K562 (cell line): ENCODE measurements around the gene FLG. TPM values are rescaled to one million over a fixed set of nuclear protein-coding genes. Genes with fewer than 3 reads are reported as not detected.

Experiments used
- ATAC-seq: fragments of 200-7000 bp; cut with Tn5 transposase; 3 replicates; pipeline ENCODE4 v1.9.1; 2020; ENCODE audit warnings: moderate library complexity
- BruUV-seq: library from RNA; stranded (reverse); fragments of 400-500 nt; replicated peaks from 2 replicates; lab custom pipeline; 2021; lab: Mats Ljungman, UMichigan
- CTCF ChIA-PET: fragments of 300-600 bp; formaldehyde crosslinking; extraction: SDS; loops from one replicate; lab custom pipeline; 2021; ENCODE audit warnings: low intra/inter-chr PET ratio; lab: Yijun Ruan, JAX
- POLR2A ChIA-PET: fragments of 300-600, 350-650 bp; sonication (Branson Sonifier 250); formaldehyde crosslinking; extraction: SDS; loops from one replicate; lab custom pipeline; 2021; ENCODE audit warnings: antibody characterized with exemption, inconsistent platforms; lab: Yijun Ruan, JAX
- DNase-seq, 4 experiments: peaks; one replicate each; pipeline versions ENCODE4 v3.0.0 to v3.0.0-alpha.2; 2011 to 2018; ENCODE audit warnings: low spot score in 3 of 4, mixed read lengths in 3 of 4; ENCODE audit errors: extremely low read depth in 1 of 4
- FAIRE-seq: peaks from 2 replicates; lab custom pipeline; 2011; peaks lifted over from hg19 to GRCh38; lab: Jason Lieb, UNC
- H2AFZ ChIP-seq: 2 replicates; pipeline ENCODE4 v1.6.0; 2011; ENCODE audit warnings: low read depth, low read length, control low read depth, inconsistent platforms
- H3K27ac ChIP-seq: fragments of 200-600 bp; 3 replicates; pipeline ENCODE4 v1.8.0; 2011; ENCODE audit warnings: low read depth, mild to moderate bottlenecking, control low read depth, inconsistent platforms, low read length, moderate library complexity, mixed read lengths; ENCODE audit errors: extremely low read depth
- H3K27me3 ChIP-seq, 2 experiments: fragments of 300-600 bp in 1 of 2; 2 replicates in 1 of 2; 3 replicates in 1 of 2; pipeline versions ENCODE4 v1.6.0 to v1.8.0; 2011; ENCODE audit warnings: inconsistent platforms in 2 of 2, low read length in 2 of 2, mild to moderate bottlenecking in 1 of 2, mixed read lengths in 1 of 2, moderate library complexity in 1 of 2; ENCODE audit not compliant: control insufficient read depth in 2 of 2, insufficient read depth in 2 of 2
- H3K36me3 ChIP-seq: fragments of 300-600 bp; 3 replicates; pipeline ENCODE4 v1.8.0; 2011; ENCODE audit warnings: mild to moderate bottlenecking, low read length, inconsistent platforms; ENCODE audit not compliant: control insufficient read depth, insufficient read depth
- H3K4me1 ChIP-seq, 2 experiments: fragments of 200-600 bp in 1 of 2; replicated peaks in 1 of 2; 2 replicates in 1 of 2; 3 replicates in 1 of 2; pipeline versions ENCODE4 v1.5.1 to v1.8.0; 2011; ENCODE audit warnings: inconsistent platforms in 2 of 2, low read length in 2 of 2, mild to moderate bottlenecking in 1 of 2, mixed read lengths in 1 of 2, moderate library complexity in 1 of 2; ENCODE audit not compliant: control insufficient read depth in 2 of 2, insufficient read depth in 2 of 2
- H3K4me2 ChIP-seq: 2 replicates; pipeline ENCODE4 v1.6.1; 2011; ENCODE audit warnings: low read length, control low read depth, inconsistent platforms, mixed read lengths; ENCODE audit not compliant: insufficient read depth
- H3K4me3 ChIP-seq: fragments of 200-600 bp; sonication (generic), shearing (Covaris generic); 2 replicates; pipeline ENCODE4 v1.5.1; 2016; ENCODE audit warnings: control low read depth, inconsistent platforms
- H3K79me2 ChIP-seq: fragments of 200-600 bp; 3 replicates; pipeline ENCODE4 v1.8.0; 2011; ENCODE audit warnings: low read length, inconsistent platforms; ENCODE audit not compliant: control insufficient read depth, insufficient read depth
- H3K9ac ChIP-seq, 2 experiments: 2 replicates each; pipeline versions ENCODE4 v1.6.0 to v1.6.1; 2011; ENCODE audit warnings: low read depth in 2 of 2, low read length in 2 of 2, control low read depth in 1 of 2, inconsistent platforms in 1 of 2, mild to moderate bottlenecking in 1 of 2, mixed read lengths in 1 of 2; ENCODE audit not compliant: insufficient read depth in 1 of 2
- H3K9me1 ChIP-seq: one replicate; pipeline ENCODE4 v1.6.0; 2011; ENCODE audit warnings: inconsistent platforms, mild to moderate bottlenecking, low read length, moderate library complexity; ENCODE audit not compliant: control insufficient read depth, insufficient read depth
- H3K9me3 ChIP-seq: replicated peaks from 2 replicates; pipeline ENCODE4 v1.5.1; 2011; ENCODE audit warnings: low read depth, low read length, inconsistent platforms; ENCODE audit not compliant: control insufficient read depth, insufficient read depth
- H4K20me1 ChIP-seq: replicated peaks from 2 replicates; pipeline ENCODE4 v1.6.1; 2011; ENCODE audit warnings: low read length, inconsistent platforms, mixed read lengths; ENCODE audit not compliant: control insufficient read depth, insufficient read depth
- CEBPB ChIP-seq: fragments of 450-650 bp; IDR thresholded peaks from 2 replicates; pipeline ENCODE4 v1.6.1; 2016; ENCODE audit warnings: missing genetic modification characterization, missing compliant biosample characterization
- EP300 ChIP-seq: IDR thresholded peaks from 2 replicates; pipeline ENCODE4 v1.6.1; 2012; ENCODE audit warnings: low read length, improper control_type of control experiment
- GABPB2 ChIP-seq: fragments of 250-450 bp; sonication (Bioruptor Pico); conservative IDR thresholded peaks from 2 replicates; pipeline ENCODE4 v1.5.1; 2021; ENCODE audit warnings: mild to moderate bottlenecking
- GTF2F1 ChIP-seq: IDR thresholded peaks from 2 replicates; pipeline ENCODE4 v1.6.1; 2011; ENCODE audit warnings: low read depth, low read length, improper control_type of control experiment
- JUND ChIP-seq, 2 experiments: IDR thresholded peaks; 2 replicates in 1 of 2; 3 replicates in 1 of 2; pipeline ENCODE4 v1.6.1; 2011; ENCODE audit warnings: borderline replicate concordance in 2 of 2, low read depth in 2 of 2, low read length in 2 of 2, improper control_type of control experiment in 1 of 2, missing biosample characterization in 1 of 2, missing genetic modification characterization in 1 of 2, missing genetic modification reagents in 1 of 2
- MTA3 ChIP-seq: fragments of 450-650 bp; formaldehyde crosslinking; IDR thresholded peaks from 2 replicates; pipeline ENCODE4 v1.6.1; 2017; ENCODE audit warnings: mild to moderate bottlenecking, borderline replicate concordance
- NCOA2 ChIP-seq, 2 experiments: fragments of 450-650 bp; IDR thresholded peaks; 2 replicates each; pipeline ENCODE4 v1.6.1; 2018; ENCODE audit warnings: mild to moderate bottlenecking in 2 of 2, moderate library complexity in 1 of 2; ENCODE audit not compliant: partially characterized antibody in 2 of 2
- OTX1 ChIP-seq: fragments of 450-650 bp; formaldehyde crosslinking; IDR thresholded peaks from 2 replicates; pipeline ENCODE4 v1.4.0; 2022; ENCODE audit warnings: mild to moderate bottlenecking
- PTBP1 ChIP-seq: fragments of 200-400 bp; formaldehyde crosslinking; IDR thresholded peaks from 2 replicates; pipeline ENCODE4 v1.6.1; 2017; ENCODE audit warnings: low read depth, low read length
- TBL1XR1 ChIP-seq, 2 experiments: IDR thresholded peaks; 2 replicates each; pipeline ENCODE4 v1.6.1; 2012; ENCODE audit warnings: improper control_type of control experiment in 2 of 2, low read length in 2 of 2, mild to moderate bottlenecking in 1 of 2
- ZNF696 ChIP-seq: fragments of 250-450 bp; sonication (Bioruptor Pico); conservative IDR thresholded peaks from 2 replicates; pipeline ENCODE4 v1.4.0; 2020; ENCODE audit warnings: mild to moderate bottlenecking, moderate library complexity
- WGBS: fragments of 100-300 bp; shearing (Covaris generic); methylation state at CpG from one replicate; pipeline ENCODE4 v1.1.6; 2016; ENCODE audit warnings: low coverage, mixed read lengths; ENCODE audit not compliant: insufficient coverage; ENCODE audit errors: missing lambda C conversion rate; 5-methylcytosine and 5-hydroxymethylcytosine counted together
- in situ Hi-C: fragments of 300-500 bp; cut with MboI; formaldehyde crosslinking; loops from 4 replicates; pipeline ENCODE4 v1.15.0; 2018; ENCODE audit warnings: inconsistent platforms, mixed read lengths
- intact Hi-C: fragments of 100-400 bp; cut with micrococcal nuclease; formaldehyde crosslinking; loops from 2 replicates; pipeline ENCODE4 v1.14.2; 2022
- polyA plus RNA-seq, 8 experiments: library from polyadenylated mRNA; depleted of rRNA in 4 of 8; stranded (reverse) in 5 of 8; unstranded in 3 of 8; fragments of >200 nt; fragmentation: Nextera tagmentation in 2 of 8; fragmentation: Illumina TruSeq in 1 of 8; extraction: Ambion mirVana in 2 of 8; extraction: Trizol in 1 of 8; gene quantifications; 2 replicates each; pipeline versions ENCODE4 v1.2.1 to v1.2.3, GENCODE V29; 2011 to 2014; ENCODE audit warnings: inconsistent platforms in 1 of 8, missing spikeins in 1 of 8
- total RNA-seq, 7 experiments: library from RNA; depleted of rRNA in 6 of 7; stranded (reverse); fragments of >200 nt in 6 of 7; fragmentation: Illumina TruSeq in 2 of 7; extraction: Trizol in 2 of 7; gene quantifications; 2 replicates each; pipeline versions ENCODE4 v1.2.1 to v1.2.3, GENCODE V29; 2011 to 2021; ENCODE audit warnings: low replicate concordance in 1 of 7
- TF ChIP-seq, protein P1 (sequence below): sonication (generic); formaldehyde crosslinking; IDR thresholded peaks from 2 replicates; pipeline ENCODE4 v1.8.1; 2023; ENCODE audit warnings: mild to moderate bottlenecking, missing genetic modification reagents
- TF ChIP-seq, protein P2 (sequence below): fragments of 250-450 bp; sonication (Bioruptor Pico); IDR thresholded peaks from 2 replicates; pipeline ENCODE4 v1.5.0; 2021

The FLG gene
- total and polyA plus RNA-seq, 9 of the 15 experiments (the other 6 are each of a cell fraction or from before 2014, with no cell fraction given) = not detected

DNA sequence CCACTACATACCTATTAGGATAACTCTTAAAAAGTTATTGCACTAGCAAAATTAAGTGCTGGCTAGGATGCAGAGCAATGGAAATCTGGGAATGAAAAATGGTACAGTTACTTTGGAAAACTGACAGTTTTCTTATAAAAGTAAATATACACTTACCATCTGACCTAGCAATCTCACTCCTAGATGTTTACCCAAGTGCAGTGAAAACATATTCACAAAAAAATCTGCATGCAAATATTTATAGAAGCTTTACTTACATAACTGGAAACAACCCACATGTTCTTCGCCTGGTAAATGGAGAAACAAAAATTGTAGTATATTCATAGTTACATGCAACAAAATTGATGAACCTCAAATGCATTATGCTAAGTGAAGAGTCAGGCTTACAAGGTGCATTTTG is 47.6 kb upstream of the FLG start:
- ChIA-PET CTCF (no interaction called here), POLR2A (no interaction called here)
- intact Hi-C loops = no loop called here
- H3K4me3 ChIP-seq = no peak overlapping the region
- H3K27me3 ChIP-seq = no peaks in the 10 kb centered on the region
- H3K27ac ChIP-seq = no peak overlapping the region
- no peaks in the 10 kb centered on the region for H3K9me1 ChIP-seq
- no TSS peak for BruUV-seq
- FAIRE-seq = no peak
- H2AFZ ChIP-seq = no peak overlapping the region
- no peak for DNase-seq
- no peaks in the 10 kb centered on the region for H3K9me3 ChIP-seq
- no peaks in the 10 kb centered on the region for H3K36me3 ChIP-seq
- in situ Hi-C loops = no loop called here
- ATAC-seq = no peak
- 0% methylated on average over 1 of the region's 1 CpG for WGBS
- no peak overlapping the region for H3K9ac ChIP-seq
- no peak overlapping the region for H3K4me2 ChIP-seq
- no peaks in the 10 kb centered on the region for H3K79me2 ChIP-seq
- no peaks in the 10 kb centered on the region for H4K20me1 ChIP-seq
- H3K4me1 ChIP-seq = no peaks in the 10 kb centered on the region
- no peak for TF ChIP-seq TBL1XR1 (IDR thresholded peaks at IDR 0.05; ENCODE audit: low read length in 2 of 2)
- TF ChIP-seq, protein P1, sequence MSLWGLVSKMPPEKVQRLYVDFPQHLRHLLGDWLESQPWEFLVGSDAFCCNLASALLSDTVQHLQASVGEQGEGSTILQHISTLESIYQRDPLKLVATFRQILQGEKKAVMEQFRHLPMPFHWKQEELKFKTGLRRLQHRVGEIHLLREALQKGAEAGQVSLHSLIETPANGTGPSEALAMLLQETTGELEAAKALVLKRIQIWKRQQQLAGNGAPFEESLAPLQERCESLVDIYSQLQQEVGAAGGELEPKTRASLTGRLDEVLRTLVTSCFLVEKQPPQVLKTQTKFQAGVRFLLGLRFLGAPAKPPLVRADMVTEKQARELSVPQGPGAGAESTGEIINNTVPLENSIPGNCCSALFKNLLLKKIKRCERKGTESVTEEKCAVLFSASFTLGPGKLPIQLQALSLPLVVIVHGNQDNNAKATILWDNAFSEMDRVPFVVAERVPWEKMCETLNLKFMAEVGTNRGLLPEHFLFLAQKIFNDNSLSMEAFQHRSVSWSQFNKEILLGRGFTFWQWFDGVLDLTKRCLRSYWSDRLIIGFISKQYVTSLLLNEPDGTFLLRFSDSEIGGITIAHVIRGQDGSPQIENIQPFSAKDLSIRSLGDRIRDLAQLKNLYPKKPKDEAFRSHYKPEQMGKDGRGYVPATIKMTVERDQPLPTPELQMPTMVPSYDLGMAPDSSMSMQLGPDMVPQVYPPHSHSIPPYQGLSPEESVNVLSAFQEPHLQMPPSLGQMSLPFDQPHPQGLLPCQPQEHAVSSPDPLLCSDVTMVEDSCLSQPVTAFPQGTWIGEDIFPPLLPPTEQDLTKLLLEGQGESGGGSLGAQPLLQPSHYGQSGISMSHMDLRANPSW (CRISPR knock-in tag) = no peak
- TF ChIP-seq JUND (IDR thresholded peaks at IDR 0.05; ENCODE audit: borderline replicate concordance, low read depth, low read length) = no peak
- TF ChIP-seq JUND (tag; IDR thresholded peaks at IDR 0.05; ENCODE audit: borderline replicate concordance, low read depth, low read length) = no peak
- no peak for TF ChIP-seq CEBPB (tag)
- TF ChIP-seq MTA3 = no peak
- TF ChIP-seq PTBP1 = no peak
- no peak for TF ChIP-seq GABPB2 (CRISPR knock-in tag)
- TF ChIP-seq OTX1 (CRISPR knock-in tag) = no peak
- TF ChIP-seq ZNF696 (CRISPR knock-in tag) = no peak
- no peak for TF ChIP-seq EP300
- TF ChIP-seq NCOA2 (IDR thresholded peaks at IDR 0.05; ENCODE audit: partially characterized antibody in 2 of 2) = no peak
- no peak for TF ChIP-seq GTF2F1
- TF ChIP-seq, protein P2, sequence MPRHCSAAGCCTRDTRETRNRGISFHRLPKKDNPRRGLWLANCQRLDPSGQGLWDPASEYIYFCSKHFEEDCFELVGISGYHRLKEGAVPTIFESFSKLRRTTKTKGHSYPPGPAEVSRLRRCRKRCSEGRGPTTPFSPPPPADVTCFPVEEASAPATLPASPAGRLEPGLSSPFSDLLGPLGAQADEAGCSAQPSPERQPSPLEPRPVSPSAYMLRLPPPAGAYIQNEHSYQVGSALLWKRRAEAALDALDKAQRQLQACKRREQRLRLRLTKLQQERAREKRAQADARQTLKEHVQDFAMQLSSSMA (CRISPR knock-in tag) = no peak
